HS-27A (cell line): ENCODE measurements around the gene CYP4F11.
"Not testable (repeated sequence)": the region's sequence is repeated elsewhere in the genome, so short reads cannot be mapped to it uniquely, and the experiment has no call there.

Source experiments
- DNase-seq: peaks from one replicate; pipeline ENCODE4 v3.0.0-alpha.2; 2012; ENCODE audit warnings: low read depth, missing footprints

The CYP4F11 gene, protein sequence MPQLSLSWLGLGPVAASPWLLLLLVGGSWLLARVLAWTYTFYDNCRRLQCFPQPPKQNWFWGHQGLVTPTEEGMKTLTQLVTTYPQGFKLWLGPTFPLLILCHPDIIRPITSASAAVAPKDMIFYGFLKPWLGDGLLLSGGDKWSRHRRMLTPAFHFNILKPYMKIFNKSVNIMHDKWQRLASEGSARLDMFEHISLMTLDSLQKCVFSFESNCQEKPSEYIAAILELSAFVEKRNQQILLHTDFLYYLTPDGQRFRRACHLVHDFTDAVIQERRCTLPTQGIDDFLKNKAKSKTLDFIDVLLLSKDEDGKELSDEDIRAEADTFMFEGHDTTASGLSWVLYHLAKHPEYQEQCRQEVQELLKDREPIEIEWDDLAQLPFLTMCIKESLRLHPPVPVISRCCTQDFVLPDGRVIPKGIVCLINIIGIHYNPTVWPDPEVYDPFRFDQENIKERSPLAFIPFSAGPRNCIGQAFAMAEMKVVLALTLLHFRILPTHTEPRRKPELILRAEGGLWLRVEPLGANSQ

DNA sequence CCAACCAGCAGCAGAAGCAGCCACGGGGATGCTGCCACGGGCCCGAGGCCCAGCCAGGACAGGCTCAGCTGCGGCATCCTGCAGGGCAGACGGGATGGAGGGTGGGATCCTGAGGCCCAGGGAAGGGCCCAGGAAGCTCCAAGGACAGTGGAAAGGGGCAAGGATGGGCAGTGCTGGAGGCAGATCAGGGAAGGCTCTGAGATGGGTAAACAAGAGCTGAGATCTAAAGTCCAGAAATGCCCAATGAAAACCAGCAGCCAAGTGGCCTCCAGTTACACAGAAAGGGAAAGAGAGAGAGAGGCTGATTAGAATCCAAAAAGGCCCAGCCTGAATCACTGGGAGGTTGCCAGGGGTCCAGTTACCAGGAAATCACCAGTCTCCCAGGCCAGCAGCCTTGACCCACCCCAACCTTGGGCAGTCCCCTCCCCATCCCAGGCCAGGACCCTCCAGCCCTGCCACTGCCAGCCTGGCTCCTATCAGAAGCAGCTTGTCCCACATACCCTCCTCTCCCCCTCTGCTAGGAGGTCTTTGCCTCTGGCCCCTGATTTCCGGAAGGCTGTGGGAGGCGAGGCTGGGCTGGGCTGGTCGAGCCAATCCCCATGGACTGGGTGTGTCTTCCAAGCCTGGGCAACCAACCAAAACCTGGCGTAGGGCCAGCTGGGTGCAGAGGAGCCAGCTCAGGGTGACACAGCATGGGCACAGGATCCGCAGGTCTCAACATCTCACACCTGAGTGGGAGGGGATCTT is at the start of gene CYP4F11:
CYP4F11 (minus strand) TSS at position 198 of the 747 bp plus-strand sequence; CDS start at position 77, 121 bp downstream.
- DNase-seq, result no peak

DNA sequence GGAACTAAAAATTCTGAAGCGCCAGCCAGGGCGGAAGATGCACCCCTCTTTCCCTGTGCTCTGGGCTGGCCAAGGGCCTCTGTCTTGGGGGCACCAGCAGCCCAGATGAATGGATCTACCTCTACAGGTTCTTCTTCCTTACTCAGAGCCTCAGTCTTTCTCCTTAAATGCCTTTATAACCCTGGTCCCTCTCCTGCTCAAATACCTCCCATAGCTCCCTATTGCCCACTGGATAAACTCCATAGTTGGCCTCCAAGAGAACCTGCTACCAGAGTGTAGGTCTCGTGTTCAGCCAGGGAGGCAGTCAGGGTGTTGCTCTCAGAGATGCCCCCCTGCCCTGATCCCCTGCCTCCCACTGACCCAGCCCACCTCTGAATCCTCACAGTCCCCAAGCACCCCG is 45.0 kb upstream of the CYP4F11 start:
- DNase-seq, result no peak

DNA sequence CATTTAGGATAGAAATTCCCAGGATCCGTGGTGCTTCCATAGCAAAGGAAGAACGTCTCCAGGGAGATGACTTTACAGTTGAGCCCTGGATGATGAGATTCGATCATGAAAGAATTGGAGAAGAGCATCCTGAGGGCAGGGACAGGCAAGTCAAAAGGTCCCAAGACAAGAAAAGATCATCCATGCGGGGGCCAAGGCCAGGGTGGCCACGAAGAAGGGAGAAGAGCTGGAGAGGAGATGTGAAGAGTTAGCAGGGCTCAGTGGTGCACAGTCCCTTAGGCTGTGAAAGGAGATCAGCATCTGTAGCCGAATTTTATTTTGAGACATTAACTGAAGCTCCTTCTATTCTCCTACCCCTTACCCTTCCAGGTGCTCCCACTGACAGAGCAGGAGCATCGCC is 43.4 kb upstream of the CYP4F11 start:
- DNase-seq, result no peak

DNA sequence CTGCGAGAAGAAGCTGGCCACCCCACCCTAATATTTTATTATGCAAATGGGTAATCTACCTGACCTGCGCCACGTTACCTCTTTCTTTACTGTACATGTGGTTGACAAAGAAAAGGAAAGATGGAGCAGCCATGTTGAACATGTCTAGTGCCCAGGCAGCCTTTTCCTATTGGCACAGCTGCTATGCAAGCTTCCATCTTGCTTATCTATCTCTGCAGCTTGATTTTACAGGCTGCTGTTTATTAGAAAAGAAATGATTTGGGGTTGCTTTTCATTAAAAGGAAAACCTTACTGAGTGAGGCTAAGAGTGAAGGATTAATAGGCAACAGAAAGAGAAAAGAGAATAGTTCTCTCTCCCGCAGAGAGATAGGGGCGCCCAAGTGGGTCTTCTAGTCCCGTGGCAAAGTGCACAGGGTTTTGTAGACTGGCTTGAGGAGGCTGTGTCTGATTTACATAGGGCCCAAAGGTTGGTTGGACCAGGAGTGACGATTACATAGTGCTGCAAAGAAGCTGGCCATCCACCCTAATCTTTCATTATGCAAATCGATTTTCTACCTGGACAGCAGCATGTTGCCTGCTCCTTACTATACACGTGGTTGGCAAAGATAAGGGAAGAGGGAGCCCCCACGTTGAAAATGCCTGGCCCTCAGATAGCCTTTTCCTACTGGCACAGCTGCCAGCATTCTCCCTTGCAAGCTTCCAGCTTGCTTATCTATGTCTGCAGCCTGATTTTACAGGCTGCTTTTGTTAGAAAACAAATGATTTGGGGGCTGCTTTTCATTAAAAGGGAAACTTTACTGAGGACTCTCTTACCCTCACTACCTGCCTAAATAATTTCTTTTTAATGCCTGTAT is 42.7 kb upstream of the CYP4F11 start:
- no peak for DNase-seq

DNA sequence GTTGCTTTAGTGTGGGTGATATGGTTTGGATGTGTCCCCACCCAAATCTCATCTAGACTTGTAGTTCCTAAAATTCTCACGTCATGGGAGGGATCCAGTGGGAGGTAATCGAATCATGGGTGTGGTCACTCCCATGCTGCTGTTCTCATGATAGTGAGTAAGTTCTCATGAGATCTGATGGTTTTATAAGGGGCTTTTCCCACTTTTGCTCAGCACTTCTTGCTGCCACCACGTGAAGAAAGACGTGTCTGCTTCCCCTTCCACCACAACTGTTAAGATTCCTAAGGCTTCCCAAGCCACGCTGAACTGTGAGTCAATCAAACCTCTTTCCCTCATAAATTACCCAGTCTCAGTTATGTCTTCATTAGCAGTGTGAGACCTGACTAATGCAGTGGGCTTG is 40.5 kb upstream of the CYP4F11 start:
- no peak for DNase-seq

DNA sequence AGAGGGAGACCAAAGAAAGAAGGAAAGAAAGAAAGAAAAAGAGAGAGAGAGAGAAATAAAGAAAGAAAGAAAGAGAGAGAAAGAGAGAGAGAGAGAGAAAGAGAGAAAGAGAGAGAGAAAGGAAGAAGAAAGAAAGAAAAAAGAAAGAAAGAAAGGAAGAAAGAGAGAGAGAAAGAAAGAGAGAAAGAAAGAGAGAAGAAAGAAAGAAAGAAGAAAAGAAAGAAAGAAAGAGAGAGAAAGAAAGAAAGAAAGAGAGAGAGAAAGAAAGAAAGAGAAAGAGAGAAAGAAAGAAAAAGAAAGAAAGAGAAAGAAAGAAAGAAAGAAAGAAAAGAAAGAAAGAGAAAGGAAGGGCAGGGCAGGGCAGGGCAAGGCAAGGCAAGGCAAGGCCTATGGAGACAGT is 37.7 kb upstream of the CYP4F11 start:
- DNase-seq, result not testable (repeated sequence)

DNA sequence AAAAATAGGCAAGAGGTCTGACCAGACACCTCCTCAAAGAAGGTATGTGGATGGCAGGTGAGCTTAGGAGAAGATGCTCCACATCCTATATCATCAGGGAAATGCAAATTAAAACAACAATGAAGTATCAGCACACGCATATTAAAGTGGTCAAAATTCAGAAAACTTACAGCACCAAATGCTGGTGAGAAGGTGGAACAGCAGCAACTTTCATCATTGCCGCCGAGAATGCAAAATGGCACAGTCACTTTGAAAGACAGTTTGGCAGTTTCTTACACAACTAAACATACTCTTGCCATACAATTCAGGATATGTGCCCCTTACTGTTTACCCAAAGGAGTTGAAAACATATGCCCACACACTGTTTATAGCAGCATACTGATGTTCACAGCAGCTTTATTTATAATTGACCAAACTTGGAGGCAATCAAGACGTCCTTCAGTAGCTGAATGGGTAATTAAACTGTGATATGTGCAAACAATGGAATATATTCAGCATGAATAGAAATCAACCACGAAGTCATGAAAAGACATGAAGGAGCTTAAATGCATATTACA is 37.0 kb upstream of the CYP4F11 start:
- no peak for DNase-seq

DNA sequence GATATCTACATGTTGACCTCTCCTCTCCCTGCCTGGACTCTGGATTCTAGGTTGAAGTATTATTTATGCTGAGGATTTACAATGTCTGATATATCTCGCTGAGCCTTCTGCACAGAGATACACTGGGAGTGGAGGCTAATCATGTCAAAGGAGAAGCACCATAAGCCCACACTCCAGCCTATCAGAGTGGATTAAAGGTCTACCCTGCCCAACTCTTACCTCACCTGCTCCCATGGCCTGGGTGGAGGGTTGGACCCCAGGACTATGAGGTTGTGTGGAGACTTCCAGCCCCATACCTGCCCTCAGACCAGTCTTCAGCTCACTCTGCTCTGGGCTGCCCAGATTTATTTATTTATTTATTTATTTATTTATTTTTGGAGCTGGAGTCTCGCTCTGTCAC is 29.9 kb upstream of the CYP4F11 start:
- no peak for DNase-seq

DNA sequence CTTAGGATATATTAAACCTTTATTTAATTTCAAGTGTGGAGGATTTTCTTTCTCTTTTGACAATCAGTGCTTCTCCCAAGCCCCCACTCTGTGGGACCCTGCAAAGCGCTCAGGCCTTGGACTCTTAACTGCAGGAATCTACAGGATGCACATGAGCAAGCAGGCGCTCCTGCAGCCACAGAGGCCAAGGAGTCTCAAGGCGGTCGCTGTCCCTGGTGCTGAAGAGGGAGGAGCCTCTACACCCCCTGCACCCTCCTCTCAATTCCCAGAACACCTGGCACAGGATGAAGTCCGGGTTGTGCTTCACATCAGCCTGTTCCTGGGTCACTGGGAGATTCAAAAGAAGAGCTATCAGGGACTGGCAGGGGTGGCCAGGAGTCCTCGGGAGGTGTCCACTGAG is 28.0 kb upstream of the CYP4F11 start:
- DNase-seq, result no peak

DNA sequence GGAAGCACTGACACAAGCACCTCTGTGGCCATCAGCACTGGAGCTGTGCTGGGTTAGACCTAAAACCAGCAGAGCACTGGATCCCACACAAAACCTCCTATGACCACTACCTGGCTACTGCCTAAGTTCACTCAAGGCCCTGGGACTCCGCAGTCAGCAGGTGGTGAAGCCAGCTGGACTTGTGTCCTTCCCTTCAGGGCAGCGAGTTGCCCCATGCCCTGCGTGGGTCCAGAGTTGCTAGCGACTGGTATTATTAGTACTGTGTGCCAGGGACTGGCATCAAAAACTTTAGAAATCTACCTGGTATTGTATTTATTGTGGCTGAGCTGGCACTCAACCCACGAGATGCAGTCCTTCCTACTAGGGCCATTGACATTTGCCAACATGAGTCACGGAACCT is 20.5 kb upstream of the CYP4F11 start:
- no peak for DNase-seq

DNA sequence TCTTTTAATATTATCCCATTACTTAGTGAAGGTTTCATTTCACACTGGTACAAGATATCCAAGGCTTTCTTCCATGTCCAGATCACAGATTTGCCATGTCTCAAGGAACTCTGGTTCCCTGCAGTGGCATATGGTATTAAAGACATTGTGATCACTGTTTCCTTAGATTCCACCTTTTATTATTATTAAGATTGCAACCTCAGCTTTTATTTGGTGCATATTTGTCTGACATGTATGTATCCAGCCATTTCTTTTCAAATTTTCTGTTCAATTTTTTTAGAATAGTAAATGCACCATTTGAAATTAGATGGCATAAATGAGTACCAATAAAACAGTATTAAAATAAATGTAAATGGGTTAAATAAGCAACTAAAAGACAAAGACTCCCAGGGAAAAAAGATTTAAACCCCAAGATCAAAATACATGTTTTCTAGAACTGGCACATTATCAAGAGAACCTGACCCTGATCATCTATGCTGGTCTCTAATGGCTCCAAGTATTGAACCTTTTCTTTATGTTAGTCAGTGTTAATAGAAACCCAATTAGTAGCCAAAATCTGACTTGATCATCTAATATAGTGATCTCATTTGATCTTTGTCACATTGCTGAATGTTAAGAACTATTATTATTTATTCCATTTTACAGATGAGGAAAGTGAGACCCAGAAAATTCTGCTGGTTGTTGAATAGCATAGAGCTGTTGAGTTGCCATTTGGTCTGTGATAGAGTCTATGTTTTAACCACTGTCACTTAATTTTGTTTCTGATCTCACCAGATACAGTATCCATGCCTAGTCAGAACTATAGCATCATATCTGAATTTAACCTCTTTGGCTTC is 14.1 kb upstream of the CYP4F11 start, which contains the start of gene OR10H4:
OR10H4 (plus strand) TSS at position 786 of the 836 bp plus-strand sequence; CDS start at position 786, 0 bp downstream.
- DNase-seq, result no peak

DNA sequence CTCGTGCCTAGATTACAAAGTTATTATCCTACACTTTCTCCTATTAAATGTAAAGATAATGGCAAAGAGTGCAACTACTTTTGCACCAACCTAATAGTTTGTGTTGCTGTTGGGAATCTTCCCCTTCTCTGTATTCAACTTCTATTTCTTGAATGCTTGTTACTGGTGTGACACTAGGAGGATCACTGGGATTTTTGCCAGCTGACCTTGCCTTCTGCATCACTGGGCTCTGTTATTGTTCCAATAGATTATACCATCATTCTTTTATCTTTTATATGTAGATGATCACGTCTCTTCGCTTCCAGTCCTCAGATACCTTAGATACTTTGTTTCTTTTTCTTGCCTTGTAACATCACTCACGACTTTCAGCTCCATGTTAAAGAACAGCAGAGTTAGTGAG is 11.0 kb upstream of the CYP4F11 start:
- DNase-seq, result no peak

DNA sequence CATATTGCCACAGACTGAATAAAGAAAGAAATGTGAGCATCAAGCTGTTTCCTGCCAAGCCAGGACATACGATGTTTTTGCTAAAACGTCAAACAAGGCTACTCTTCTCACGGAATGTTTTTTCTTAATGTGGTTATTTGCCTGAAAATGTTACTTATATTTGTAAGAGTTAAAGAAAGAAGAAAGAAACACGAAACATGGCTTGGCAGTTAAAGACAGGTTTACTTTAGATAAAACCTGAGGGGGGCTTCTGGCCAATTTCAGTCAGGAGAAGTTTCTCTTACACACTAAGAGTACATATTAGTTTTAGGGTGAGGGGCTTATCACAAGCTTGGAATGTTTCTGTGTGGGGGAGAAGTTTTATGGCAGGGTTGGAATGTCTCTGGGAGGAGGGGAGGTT is 10.1 kb upstream of the CYP4F11 start:
- DNase-seq, result no peak

DNA sequence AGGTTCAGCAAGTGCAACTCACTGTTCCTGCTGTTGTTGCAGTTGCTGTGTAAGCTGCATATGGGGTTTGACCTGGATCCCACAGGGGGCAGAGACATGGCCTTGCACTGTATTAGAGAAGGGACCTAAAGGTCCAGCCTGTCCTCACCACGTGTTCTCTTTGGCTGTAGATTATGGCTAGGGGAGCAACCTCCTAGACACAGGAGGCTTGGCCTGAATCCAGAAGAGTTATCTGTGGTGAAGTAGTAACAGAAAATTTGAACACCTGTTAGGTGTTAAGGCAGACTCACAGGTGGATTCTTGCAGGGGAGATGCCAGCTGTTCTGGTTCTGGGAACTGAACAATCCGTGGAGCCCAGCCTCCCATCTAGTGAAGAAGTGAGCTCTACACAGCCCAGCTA is 3.4 kb upstream of the CYP4F11 start:
- DNase-seq, result no peak

DNA sequence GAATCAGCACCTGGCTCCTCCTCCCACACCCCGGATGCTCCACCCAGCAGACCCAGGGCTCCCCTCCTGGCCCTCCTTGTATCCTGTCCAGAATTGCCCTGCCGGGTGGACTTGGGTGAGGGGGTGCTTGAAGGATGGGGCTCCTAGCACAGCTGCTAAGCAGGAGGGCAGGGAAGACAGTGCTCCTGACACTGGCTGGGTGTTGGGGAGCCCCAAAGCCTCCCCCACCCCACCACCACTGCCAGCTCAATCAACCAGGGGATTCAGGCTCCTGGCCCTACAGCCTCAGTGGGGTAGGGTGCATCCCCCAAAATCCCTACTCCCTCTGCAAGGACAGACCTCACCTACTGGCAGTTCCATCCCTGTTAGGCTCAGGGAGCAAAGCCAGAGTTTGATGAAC is 2.6 kb upstream of the CYP4F11 start:
- DNase-seq, result no peak

DNA sequence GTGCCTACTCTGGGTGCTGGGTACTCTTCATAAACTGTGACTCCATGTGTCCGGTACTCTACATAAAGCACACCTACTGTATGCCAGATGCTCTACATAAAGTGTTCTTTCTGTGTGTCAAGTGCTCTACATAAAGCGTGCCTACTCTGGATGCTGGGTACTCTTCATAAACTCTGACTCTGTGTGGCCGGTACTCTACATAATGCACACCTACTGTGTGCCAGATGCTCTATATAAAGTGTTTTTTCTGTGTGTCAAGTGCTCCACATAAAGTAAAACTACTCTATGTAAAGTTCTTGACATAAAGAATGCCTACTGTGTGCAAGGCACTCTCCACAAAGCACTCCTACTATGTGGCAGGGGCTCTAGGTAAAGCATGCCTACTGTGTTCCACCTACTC is 1.8 kb upstream of the CYP4F11 start:
- no peak for DNase-seq

DNA sequence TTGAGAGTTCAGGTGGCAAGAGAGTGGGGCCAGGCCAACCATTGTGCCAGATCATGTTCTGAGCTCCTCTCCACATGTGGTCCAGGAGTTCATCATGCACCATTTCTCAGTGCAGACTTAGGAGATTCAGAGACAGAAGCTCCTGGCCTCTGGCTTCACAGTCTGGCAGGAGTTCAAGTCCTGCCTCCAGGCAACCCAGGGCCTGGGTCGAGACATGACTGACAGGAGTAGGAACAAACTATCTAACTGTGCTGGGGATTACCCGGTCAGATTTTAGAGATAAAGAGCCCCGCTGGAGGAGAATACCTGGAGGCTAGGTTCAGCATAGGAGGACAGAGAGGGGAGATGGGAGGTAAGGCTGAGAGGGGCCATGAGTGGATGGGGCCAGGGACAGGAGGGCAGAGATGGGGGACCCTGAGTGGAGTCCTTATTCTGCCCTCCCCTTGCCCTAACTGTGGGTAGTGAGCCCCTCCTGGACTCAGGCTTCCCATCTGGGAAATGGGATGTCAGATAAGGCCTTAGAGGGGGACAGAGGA is 906 bp upstream of the CYP4F11 start:
- DNase-seq, result no peak

DNA sequence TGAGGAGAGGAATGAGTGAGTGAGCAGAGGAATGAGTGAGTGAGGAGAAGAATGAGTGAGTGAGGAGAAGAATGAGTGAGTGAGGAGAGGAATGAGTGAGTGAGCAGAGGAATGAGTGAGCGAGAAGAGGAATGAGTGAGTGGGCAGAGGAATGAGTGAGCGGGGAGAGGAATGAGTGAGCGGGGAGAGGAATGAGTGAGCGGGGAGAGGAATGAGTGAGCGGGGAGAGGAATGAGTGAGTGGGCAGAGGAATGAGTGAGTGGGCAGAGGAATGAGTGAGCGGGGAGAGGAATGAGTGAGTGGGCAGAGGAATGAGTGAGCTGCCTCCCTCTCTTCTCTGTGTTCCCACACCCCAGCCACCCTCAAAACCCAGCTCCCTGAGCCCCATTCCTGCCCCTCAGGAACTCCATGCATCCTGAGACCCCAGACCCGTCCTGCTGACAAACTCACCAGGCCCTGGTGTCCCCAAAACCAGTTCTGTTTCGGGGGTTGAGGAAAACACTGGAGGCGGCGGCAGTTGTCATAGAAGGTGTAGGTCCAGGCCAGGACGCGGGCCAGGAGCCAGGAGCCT is 483 bp downstream of the CYP4F11 start:
- not testable (repeated sequence) for DNase-seq

DNA sequence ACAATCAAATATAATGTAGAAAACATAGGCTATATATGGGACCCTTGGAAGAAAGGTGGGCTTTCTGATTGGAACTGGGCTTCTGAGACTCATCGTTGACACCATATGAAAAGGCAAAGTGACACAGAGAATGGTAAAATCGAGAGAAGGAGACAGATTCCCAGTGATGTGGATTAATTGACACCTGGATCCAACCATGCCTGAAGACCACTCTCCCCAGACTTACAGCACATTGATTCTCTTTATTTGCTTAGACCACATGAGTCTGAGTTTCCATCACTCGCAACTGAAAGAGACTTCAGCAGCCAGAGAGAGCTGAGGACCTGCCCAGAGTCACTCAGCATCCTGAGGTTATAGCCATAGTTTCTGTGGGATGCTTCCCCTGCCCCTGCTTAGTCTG is 6.0 kb downstream of the CYP4F11 start:
- DNase-seq, result no peak

DNA sequence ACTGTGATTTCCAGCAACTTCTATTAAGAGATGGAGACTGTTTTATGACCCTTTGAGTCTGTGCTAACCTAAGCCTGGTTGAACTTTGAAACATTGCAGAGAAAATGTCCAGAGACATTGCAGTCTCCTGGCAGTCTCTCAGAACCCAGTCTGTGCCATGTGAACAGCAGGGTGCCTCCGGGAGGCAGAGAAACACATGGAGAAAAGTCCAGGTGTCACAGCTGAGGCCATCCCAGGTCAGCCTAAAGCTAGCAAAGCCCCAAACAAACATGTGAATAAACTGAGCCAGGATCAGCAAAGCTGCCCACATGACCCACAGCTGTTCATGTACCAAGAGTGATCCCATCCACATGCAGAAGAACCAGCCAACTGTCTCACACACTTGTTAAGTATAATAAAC is 7.8 kb downstream of the CYP4F11 start:
- DNase-seq, result no peak
